Esophagus squamous epithelium (tissue), 5 donors: ENCODE data around the gene PHF2. TPM values are rescaled to one million over a fixed set of nuclear protein-coding genes. Genes with fewer than 3 reads are reported as not detected.

ENCODE experiments used
- DNase-seq: peaks from one replicate; lab custom pipeline; 2025; lab: John Stamatoyannopoulos, UW
- H3K27ac ChIP-seq, 4 donors: fragments of 200-600 bp; sonication (generic); one replicate each; pipeline ENCODE4 v1.5.1; 2016 to 2019; ENCODE audit warnings: mild to moderate bottlenecking in 1 of 4
- H3K27me3 ChIP-seq, 4 donors: fragments of 200-600 bp; sonication (generic); 1 replicate in 3 of 4; 2 replicates in 1 of 4; pipeline versions ENCODE4 v1.5.1 to v1.6.0; 2017 to 2021; ENCODE audit warnings: antibody characterized with exemption in 1 of 4
- H3K36me3 ChIP-seq, 3 donors: fragments of 200-600 bp; sonication (generic); one replicate each; pipeline ENCODE4 v1.5.1; 2016 to 2019
- H3K4me1 ChIP-seq, 3 donors: fragments of 200-600 bp; sonication (generic); one replicate each; pipeline ENCODE4 v1.5.1; 2017 to 2019
- H3K4me3 ChIP-seq, 4 donors: fragments of 200-600 bp; sonication (generic); 1 replicate in 3 of 4; 2 replicates in 1 of 4; pipeline ENCODE4 v1.5.1; 2016 to 2019; ENCODE audit warnings: mild to moderate bottlenecking in 2 of 4, moderate library complexity in 1 of 4
- H3K9me3 ChIP-seq, 3 donors: fragments of 200-600 bp; sonication (generic); one replicate each; pipeline ENCODE4 v1.5.1; 2016 to 2019
- POLR2A ChIP-seq, 4 donors: fragments of 450-650 bp; IDR thresholded peaks; one replicate each; pipeline ENCODE4 v1.6.1; 2017; ENCODE audit warnings: antibody characterized with exemption in 4 of 4, mild to moderate bottlenecking in 4 of 4, moderate library complexity in 3 of 4
- WGBS, 2 donors: methylation state at CpG; one replicate each; pipeline ENCODE4 v1.1.5; 2018; 5-methylcytosine and 5-hydroxymethylcytosine counted together
- intact Hi-C: fragments of 100-400 bp; cut with DNase I; formaldehyde crosslinking; loops from one replicate; pipeline ENCODE4 v1.15.0; 2022
- total RNA-seq, 4 donors: library from RNA; depleted of rRNA; stranded (reverse); fragments of >200 nt; gene quantifications; one replicate each; pipeline ENCODE4 v1.1.0, GENCODE V29; 2016
- TF ChIP-seq, protein P1 (sequence below), 6 experiments: fragments of 450-650 bp in 4 of 6; fragments of 200-600 bp in 2 of 6; sonication (generic) in 2 of 6; IDR thresholded peaks; one replicate each; pipeline ENCODE4 v1.5.1; 2016 to 2019; ENCODE audit warnings: antibody characterized with exemption in 6 of 6, mild to moderate bottlenecking in 4 of 6, moderate library complexity in 4 of 6
- donor health status: DM: yes; HTN: yes; CAD: no.

The PHF2 gene
- total RNA-seq, 4 donors from 2014 or later, result 13.3 to 22.6 (median 17.5) TPM

DNA sequence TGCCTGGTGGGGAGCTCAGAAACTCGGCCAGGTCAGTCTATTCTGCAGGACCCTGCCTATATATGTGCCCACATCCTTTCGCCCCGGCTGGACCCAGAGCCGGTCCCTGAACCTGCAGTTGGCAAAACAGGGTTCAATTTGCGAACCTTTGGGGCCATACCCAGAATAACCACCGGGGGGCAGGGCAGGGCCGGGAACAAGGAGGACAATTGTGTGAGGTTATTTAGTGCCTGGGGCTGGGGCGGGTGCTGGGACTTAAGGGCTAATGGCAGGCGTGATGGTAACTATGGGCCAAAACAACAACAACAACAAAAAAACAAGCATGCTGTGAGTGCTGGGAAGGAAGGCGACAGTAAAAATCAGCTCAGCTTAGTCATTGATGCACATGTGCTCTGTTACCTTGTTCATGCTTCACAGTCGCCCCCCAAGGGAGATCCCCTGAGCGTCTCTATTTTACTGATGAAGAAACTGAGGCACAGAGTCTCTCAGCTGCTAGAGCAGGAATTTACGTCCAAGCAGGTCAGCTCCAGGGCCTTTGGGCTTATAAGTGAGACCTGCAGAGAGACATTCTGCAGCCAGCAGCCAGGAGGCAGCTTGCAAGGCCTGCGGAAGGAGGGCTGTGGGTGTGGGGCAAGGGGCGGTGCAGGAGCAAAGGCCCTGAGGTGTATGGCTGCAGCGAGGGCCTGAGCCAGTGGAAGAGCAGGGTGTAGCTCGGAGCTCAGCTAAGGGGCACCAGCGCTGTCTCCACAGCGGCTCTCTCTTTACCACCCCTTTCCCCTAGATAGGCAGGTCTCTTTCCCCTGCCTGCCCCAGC is 106.0 kb downstream of the PHF2 start:
- Histone ChIP-seq H3K27me3 (peaks cover 0 to 38% (median 0%) of the 10 kb centered on the region in 4 donors), H3K27ac (no peak overlapping the region), H3K4me3 (no peak overlapping the region), H3K36me3 (peaks cover 0 to 15% (median 5%) of the 10 kb centered on the region in 3 donors), H3K4me1 (no peaks in the 10 kb centered on the region), H3K9me3 (no peaks in the 10 kb centered on the region)
- TF ChIP-seq, protein P1, sequence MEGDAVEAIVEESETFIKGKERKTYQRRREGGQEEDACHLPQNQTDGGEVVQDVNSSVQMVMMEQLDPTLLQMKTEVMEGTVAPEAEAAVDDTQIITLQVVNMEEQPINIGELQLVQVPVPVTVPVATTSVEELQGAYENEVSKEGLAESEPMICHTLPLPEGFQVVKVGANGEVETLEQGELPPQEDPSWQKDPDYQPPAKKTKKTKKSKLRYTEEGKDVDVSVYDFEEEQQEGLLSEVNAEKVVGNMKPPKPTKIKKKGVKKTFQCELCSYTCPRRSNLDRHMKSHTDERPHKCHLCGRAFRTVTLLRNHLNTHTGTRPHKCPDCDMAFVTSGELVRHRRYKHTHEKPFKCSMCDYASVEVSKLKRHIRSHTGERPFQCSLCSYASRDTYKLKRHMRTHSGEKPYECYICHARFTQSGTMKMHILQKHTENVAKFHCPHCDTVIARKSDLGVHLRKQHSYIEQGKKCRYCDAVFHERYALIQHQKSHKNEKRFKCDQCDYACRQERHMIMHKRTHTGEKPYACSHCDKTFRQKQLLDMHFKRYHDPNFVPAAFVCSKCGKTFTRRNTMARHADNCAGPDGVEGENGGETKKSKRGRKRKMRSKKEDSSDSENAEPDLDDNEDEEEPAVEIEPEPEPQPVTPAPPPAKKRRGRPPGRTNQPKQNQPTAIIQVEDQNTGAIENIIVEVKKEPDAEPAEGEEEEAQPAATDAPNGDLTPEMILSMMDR (IDR thresholded peaks at IDR 0.05), result peak in 5 of 6 experiments; percentile 72 to 84 (median 73)
- TF ChIP-seq POLR2A (IDR thresholded peaks at IDR 0.05), result no peak
- intact Hi-C loops, result loop anchor here (5.0 kb wide), 1 partner anchor 280 kb away; no protein-coding TSS in a partner anchor
- no peak for DNase-seq
- 43 to 52% methylated on average over 7 to 14 of the region's 19 CpGs for WGBS, 2 donors

DNA sequence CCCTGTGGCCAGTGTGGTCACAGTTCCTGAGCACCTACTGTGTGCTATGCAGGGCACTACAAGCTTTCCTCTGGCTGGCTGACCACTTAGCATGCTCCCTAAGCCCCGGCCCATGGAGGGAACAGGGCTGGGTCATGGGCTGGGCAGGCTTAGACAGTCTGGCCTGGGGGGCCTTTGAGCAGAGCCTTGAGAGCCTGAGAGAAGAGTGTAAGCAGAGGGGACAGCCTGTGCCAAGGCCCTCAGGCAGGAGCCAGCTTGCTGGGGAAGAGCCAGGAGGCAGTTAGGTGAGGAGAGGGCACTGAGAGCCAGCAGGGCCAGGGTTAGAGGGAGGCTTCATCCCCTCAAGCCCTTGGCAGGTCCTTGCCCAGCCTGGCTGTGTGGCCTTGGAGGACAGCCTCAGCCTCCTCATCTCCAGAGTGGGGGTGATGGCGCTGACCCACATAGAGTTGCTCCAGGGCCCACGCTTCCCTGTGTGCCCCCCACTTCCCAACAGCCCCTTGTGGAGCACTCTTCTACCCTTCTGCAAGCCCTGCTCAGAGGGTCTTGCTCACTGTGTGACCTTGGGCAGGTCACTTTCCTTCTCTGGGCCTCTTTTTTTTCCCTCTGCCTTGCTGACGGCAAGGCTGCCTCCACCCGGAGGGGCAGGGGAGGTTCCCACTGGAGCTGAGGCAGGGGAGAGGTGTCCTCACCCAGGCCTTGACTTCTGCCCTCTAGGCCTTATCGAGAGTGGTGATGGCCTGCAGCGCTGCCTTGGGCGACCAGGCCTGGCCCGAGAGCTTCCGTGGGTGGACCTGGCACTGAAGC is 107.1 kb downstream of the PHF2 start:
- Histone ChIP-seq H3K4me1 (no peaks in the 10 kb centered on the region), H3K27ac (no peak overlapping the region), H3K4me3 (no peak overlapping the region), H3K36me3 (peaks cover 0 to 4% (median 3%) of the 10 kb centered on the region in 3 donors), H3K27me3 (peaks cover 0 to 38% (median 0%) of the 10 kb centered on the region in 4 donors), H3K9me3 (peaks cover 0 to 2% (median 2%) of the 10 kb centered on the region in 3 donors)
- TF ChIP-seq POLR2A (IDR thresholded peaks at IDR 0.05), result no peak
- TF ChIP-seq, protein P1 (IDR thresholded peaks at IDR 0.05), result no peak
- intact Hi-C loops, result loop anchor here (5.0 kb wide), 1 partner anchor 279 kb away; no protein-coding TSS in a partner anchor
- no peak for DNase-seq
- 89 to 91% methylated on average over 4 to 5 of the region's 10 CpGs for WGBS, 2 donors

DNA sequence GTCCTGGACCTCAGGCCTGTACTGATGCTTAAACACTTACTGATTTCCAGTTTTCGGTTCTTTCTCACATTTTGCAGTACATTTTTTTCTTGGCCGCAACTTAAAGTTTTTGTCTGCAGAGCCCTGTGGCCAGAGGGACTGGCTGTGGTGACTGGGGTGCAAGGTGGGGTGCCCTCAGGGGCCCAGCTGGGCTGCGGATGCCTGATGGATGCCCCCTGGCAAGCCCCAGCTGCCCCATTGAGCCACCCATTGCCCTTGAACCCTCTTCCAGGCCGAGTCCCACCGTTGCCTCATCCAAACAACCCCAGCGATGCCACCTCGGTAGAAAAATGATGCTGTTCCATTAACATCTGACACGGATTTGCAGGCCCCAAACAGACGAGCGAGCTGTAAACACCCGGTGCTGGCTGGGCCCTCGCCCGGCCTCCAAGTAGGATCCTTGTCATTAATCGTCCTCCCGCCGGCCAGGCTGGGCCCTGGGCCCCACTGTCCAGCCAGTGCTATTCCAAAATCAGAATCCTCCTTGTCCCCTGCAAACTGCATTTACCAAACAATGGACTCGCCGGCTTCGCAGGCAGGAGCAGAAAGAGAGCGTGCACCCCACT is 107.9 kb downstream of the PHF2 start:
- intact Hi-C loops, result loop anchor here (5.0 kb wide), 1 partner anchor 278 kb away; no protein-coding TSS in a partner anchor
- WGBS, 2 donors, result 58 to 72% methylated on average over 4 to 13 of the region's 20 CpGs
- H3K27ac ChIP-seq, result no peak overlapping the region

DNA sequence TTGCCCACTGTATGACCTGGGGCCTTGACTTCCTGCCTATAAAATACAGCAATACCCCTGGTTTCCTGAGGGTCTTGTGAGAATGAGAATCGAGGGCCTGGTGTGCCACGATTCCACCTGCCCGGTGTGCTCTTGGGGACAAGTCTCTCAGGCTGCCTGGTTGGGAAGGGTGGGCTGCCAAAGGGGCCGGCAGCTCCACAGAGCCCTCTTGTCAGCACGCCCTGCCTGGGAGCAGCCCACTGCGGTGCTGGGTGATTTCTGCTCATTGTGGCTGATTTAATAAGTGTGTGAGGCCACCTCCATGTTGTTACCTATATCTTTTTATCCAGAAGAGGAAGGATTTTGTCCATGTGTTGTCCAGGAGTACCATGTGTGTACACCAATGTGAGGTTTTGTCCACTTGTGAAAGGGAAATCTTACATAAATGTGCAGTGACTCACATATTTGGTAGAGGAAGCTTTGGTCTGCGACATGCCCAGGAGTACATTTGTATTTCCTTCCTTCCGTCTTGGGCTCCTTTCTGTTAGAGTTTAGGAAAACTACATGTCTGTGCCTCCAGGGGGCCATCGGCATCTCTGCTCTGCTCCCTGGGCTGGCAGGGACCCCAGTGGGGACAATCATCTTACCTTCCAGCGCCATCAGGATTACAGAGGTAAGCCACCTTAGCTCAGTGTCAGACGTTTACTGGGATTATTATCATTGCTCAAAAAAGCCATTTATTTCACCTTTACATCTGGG is 108.6 kb downstream of the PHF2 start:
- intact Hi-C loops, result loop anchor here (5.0 kb wide), 1 partner anchor 277 kb away; no protein-coding TSS in a partner anchor
- H3K4me3 ChIP-seq, result no peak overlapping the region
- no peak for TF ChIP-seq POLR2A (IDR thresholded peaks at IDR 0.05)
- TF ChIP-seq, protein P1 (IDR thresholded peaks at IDR 0.05), result peak in 1 of 6 experiments; percentile 13
- peaks cover 0 to 11% (median 7%) of the 10 kb centered on the region in 3 donors for H3K9me3 ChIP-seq
- no peaks in the 10 kb centered on the region for H3K36me3 ChIP-seq
- H3K4me1 ChIP-seq, result no peaks in the 10 kb centered on the region
- WGBS, 2 donors, result 51 to 54% methylated on average over 6 to 7 of the region's 11 CpGs
- no peak overlapping the region for H3K27ac ChIP-seq
- H3K27me3 ChIP-seq, result peaks cover 0 to 38% (median 0%) of the 10 kb centered on the region in 4 donors
- no peak for DNase-seq

More for the DNA sequence above, 107.9 kb downstream of the PHF2 start:
- Histone ChIP-seq H3K4me3 (no peak overlapping the region), H3K27me3 (peaks cover 0 to 38% (median 0%) of the 10 kb centered on the region in 4 donors), H3K36me3 (peaks cover 0 to 4% (median 0%) of the 10 kb centered on the region in 3 donors), H3K4me1 (no peaks in the 10 kb centered on the region), H3K9me3 (peaks cover 0 to 7% (median 7%) of the 10 kb centered on the region in 3 donors)
- TF ChIP-seq POLR2A (IDR thresholded peaks at IDR 0.05), result no peak
- TF ChIP-seq, protein P1 (IDR thresholded peaks at IDR 0.05), result no peak
- DNase-seq, result no peak
